Fibroblast of the aortic adventitia (primary cell): ENCODE results near the gene EXOSC9. TPM values are rescaled to one million over a fixed set of nuclear protein-coding genes. Genes with fewer than 3 reads are reported as not detected.
A peak's percentile ranks its signal among the peaks of the same experiment; 100 is the strongest.

Source experiments
- DNase-seq: peaks from one replicate; pipeline ENCODE4 v3.0.0-alpha.2; 2010; ENCODE audit warnings: low read depth
- H3K4me3 ChIP-seq: 2 replicates; pipeline ENCODE4 v1.5.1; 2011; ENCODE audit warnings: low read depth, mild to moderate bottlenecking, control low read depth, low read length, moderate library complexity
- CTCF ChIP-seq: IDR thresholded peaks from 2 replicates; pipeline ENCODE4 v1.5.1; 2011; ENCODE audit warnings: mild to moderate bottlenecking, low read length, control low read depth, inconsistent platforms; ENCODE audit not compliant: insufficient read depth
- total RNA-seq: library from RNA; depleted of rRNA; stranded (reverse); fragments of >200 nt; gene quantifications from 2 replicates; pipeline ENCODE4 v1.2.3, GENCODE V29; 2012; ENCODE audit warnings: low replicate concordance

EXOSC9 gene
- total RNA-seq, 1 donor: 50.7 TPM

GRCh38 chr4:121792966-121793365 lies 8.2 kb upstream of the EXOSC9 start:
- DNase-seq: no peak
- no peak overlapping the region for H3K4me3 ChIP-seq
- no peak for TF ChIP-seq CTCF

- DNase-seq: peak; percentile 49
- H3K4me3 ChIP-seq: no peak overlapping the region
- TF ChIP-seq CTCF: no peak
These were observed 6.5 kb upstream of the EXOSC9 start for GRCh38 chr4:121794505-121795188.

- no peak for TF ChIP-seq CTCF
- DNase-seq: no peak
- H3K4me3 ChIP-seq: no peak overlapping the region
These were observed 4.8 kb upstream of the EXOSC9 start for GRCh38 chr4:121796283-121796682.

GRCh38 chr4:121799208-121799823 lies 1.8 kb upstream of the EXOSC9 start:
- no peak for TF ChIP-seq CTCF
- no peak for DNase-seq
- no peak overlapping the region for H3K4me3 ChIP-seq

GRCh38 chr4:121799867-121800501 lies 1.1 kb upstream of the EXOSC9 start:
- no peak for DNase-seq
- H3K4me3 ChIP-seq: no peak overlapping the region
- no peak for TF ChIP-seq CTCF

GRCh38 chr4:121800638-121800960 lies 524 bp upstream of the EXOSC9 start:
- no peak for DNase-seq
- no peak for TF ChIP-seq CTCF
- peak overlapping the region; percentile 100 for H3K4me3 ChIP-seq
